Activated T-cell treated with anti-CD3 and anti-CD28 coated beads, Interleukin-2, amount 50 U/mL, for 72 hours (primary cell): ENCODE measurements around the gene POLL. TPM values are rescaled to one million over a fixed set of nuclear protein-coding genes. Genes with fewer than 3 reads are reported as not detected.

Experiments used
- ATAC-seq, 2 donors: fragments of 150-1000 bp; cut with Tn5 transposase; replicated peaks in 1 of 2; 2 replicates each; pipeline ENCODE4 v1.10.0; 2021; ENCODE audit warnings: moderate library complexity in 2 of 2, mild to moderate bottlenecking in 1 of 2
- DNase-seq, 2 donors: peaks; one replicate each; pipeline ENCODE4 v3.0.0; 2021 to 2022; ENCODE audit warnings: mixed read lengths in 1 of 2
- H3K27ac Mint-ChIP-seq: one replicate; pipeline ENCODE4 v1.8.0; 2022; ENCODE audit warnings: mild to moderate bottlenecking, moderate library complexity, mixed read lengths
- H3K27me3 Mint-ChIP-seq: one replicate; pipeline ENCODE4 v1.8.0; 2022; ENCODE audit warnings: low read depth, mixed read lengths
- H3K36me3 Mint-ChIP-seq, 2 donors: one replicate each; pipeline ENCODE4 v1.8.0; 2022; ENCODE audit warnings: mixed read lengths in 2 of 2, mild to moderate bottlenecking in 1 of 2; ENCODE audit not compliant: insufficient read depth in 2 of 2
- H3K4me1 Mint-ChIP-seq: one replicate; pipeline ENCODE4 v1.8.0; 2022; ENCODE audit warnings: low read depth, mixed read lengths
- H3K4me3 Mint-ChIP-seq, 2 donors: one replicate each; pipeline ENCODE4 v1.8.0; 2022; ENCODE audit warnings: mild to moderate bottlenecking in 2 of 2, mixed read lengths in 2 of 2, moderate library complexity in 2 of 2
- H3K9me3 Mint-ChIP-seq, 2 donors: one replicate each; pipeline ENCODE4 v1.8.0; 2022; ENCODE audit warnings: mixed read lengths in 2 of 2
- total RNA-seq, 2 donors: library from RNA; stranded (reverse); gene quantifications; one replicate each; pipeline ENCODE4 v1.2.3, GENCODE V29; 2022

The POLL gene
- total RNA-seq, 2 donors from 2014 or later: 34.8 to 38.0 TPM

DNA sequence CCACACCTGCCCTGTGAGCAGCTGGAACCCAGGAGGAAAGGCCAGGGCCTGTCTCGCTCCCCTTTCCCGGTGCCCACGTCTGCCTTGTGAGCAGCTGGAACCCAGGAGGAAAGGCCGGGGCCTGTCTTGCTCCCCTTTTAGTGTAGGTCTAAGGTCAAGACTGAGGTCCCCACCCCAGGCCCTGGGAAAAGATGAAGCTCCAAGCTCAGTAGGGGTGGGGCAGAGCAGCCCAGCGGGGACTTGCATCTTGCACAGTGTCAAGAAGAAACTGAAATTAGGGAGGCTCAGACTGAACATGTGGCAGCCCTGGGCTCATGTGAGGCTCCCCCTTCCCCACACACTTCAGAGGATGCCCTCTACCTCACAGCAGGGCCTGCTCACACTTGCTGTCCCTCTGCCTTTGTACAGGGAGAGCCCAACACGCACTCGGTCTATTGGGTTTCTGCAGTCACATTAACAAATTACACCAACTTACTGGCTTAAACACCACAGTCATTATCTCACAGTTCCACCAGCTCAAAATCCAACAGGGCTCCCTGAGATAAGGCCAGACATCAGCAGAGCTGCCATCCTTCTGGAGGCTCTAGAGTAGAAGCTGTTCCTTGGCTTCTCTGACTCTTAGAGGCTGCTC lies 12.4 kb downstream of the POLL start:
- no peak overlapping the region for H3K4me3 Mint-ChIP-seq
- no peak overlapping the region for H3K27ac Mint-ChIP-seq
- H3K36me3 Mint-ChIP-seq: peaks cover 0 to 1% of the 10 kb centered on the region in 2 donors
- no peaks in the 10 kb centered on the region for H3K27me3 Mint-ChIP-seq
- no peak for DNase-seq
- no peaks in the 10 kb centered on the region for H3K9me3 Mint-ChIP-seq
- H3K4me1 Mint-ChIP-seq: no peaks in the 10 kb centered on the region
- no peak for ATAC-seq

DNA sequence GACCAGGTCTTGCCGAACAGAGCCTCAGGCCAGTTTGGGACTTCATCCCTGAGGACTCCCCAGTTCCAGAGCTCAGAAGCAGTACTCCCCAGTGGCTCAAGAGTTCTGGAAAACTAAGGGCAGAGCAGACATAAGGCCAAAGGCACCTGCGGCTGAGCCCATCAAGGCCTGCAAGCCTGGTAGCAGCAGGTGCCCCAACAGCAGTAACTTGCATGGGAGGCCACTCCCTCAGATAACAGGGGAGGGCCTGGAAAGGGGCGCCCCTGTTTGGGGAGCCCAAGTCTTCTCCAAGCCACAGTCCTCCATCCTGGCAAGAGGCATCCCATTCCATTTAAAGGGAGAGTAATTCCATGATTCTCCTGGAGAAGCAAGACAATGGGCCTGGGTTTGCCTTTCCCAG lies 13.0 kb downstream of the POLL start:
- H3K27me3 Mint-ChIP-seq: no peaks in the 10 kb centered on the region
- H3K4me3 Mint-ChIP-seq: no peak overlapping the region
- peaks cover 0 to 1% of the 10 kb centered on the region in 2 donors for H3K36me3 Mint-ChIP-seq
- H3K9me3 Mint-ChIP-seq: no peaks in the 10 kb centered on the region
- H3K4me1 Mint-ChIP-seq: no peaks in the 10 kb centered on the region
- H3K27ac Mint-ChIP-seq: no peak overlapping the region
- no peak for DNase-seq
- ATAC-seq: no peak

DNA sequence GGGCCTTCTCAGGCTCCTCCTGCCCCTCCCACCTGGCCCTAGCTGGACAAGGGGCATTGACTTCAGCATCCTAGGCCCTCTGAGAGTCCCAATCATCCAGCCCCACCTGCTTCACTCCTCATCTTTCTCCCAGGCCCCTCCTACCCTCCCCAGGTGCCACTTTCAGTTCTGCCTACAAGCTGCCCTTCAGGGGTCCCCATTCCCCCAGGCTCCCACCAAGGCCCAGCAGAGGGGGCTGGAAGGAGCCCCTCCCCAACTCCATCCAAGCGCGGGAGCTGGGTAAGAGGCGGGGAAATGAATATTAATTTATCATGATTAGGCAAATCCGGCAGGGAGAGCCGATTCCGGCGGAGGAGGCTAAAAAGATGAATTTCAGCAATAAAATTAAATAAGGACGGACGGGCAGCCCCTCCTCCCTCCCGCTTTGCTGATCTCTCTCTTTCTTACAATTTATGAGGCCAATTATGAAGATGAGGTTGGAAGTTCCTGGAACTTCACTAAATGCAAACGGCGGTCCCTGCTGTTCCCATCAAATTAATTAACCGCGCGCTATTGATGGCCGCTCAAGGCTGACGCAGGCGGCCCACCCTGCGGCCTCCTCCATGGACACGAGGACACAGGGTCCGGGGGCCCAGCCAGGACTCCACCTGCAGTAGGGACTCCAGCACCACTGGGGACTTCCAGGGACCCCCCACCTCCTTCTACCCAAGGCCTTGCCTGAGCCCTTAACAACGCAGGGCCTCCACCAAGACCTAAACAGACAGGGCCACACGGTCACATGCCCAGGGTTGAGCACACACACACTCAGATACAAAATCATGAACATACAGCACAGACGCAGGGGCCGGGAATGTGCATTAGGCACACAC lies 13.9 kb downstream of the POLL start:
- H3K4me1 Mint-ChIP-seq: peaks cover 6% of the 10 kb centered on the region
- no peak for ATAC-seq
- H3K27me3 Mint-ChIP-seq: peaks cover 9% of the 10 kb centered on the region
- DNase-seq: no peak
- no peak overlapping the region for H3K4me3 Mint-ChIP-seq
- H3K9me3 Mint-ChIP-seq: no peaks in the 10 kb centered on the region
- H3K36me3 Mint-ChIP-seq: peaks cover 0 to 1% of the 10 kb centered on the region in 2 donors
- no peak overlapping the region for H3K27ac Mint-ChIP-seq

DNA sequence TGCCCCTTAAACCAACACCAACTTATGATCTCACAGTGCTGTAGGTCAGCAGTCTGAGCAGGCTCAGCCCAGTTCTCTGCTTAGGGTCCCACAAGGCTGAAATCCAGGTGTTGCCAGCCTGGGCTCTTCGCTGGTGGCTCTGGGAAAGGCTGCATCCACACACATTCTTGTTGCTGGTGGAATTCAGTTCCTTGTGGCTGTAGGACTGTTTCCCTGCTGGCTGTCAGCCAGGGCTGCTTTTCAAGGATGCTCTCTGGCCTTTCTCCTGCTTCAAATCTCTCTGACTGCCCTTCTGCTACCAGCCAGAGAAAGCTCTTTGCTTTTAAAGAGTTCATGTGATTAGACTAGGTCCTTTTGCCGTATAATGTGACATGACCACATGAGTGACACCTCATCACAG lies 15.3 kb downstream of the POLL start:
- no peak overlapping the region for H3K27ac Mint-ChIP-seq
- no peak overlapping the region for H3K4me3 Mint-ChIP-seq
- ATAC-seq (no peak), DNase-seq (no peak)
- H3K27me3 Mint-ChIP-seq: peaks cover 21% of the 10 kb centered on the region
- no peaks in the 10 kb centered on the region for H3K9me3 Mint-ChIP-seq
- H3K36me3 Mint-ChIP-seq: peaks cover 0 to 1% of the 10 kb centered on the region in 2 donors
- H3K4me1 Mint-ChIP-seq: peaks cover 6% of the 10 kb centered on the region

DNA sequence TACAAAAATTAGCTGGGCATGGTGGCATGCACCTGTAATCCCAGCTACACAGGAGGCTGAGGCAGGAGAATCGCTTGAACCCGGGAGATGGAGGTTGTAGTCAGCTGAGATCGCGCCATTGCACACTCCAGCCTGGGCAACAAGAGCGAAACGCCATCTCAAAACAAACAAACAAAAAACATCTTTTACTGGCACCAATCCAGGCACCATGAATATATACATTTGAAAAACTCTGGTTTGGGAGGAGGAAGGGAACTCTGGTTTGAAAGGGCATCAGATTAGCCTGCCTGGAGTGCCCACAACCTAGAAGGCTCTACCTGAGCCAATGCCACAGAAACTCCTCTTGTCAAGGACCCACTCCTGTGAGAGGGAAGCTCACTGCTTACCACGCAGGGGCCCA lies 15.9 kb downstream of the POLL start:
- ATAC-seq: no peak
- Mint-ChIP-seq H3K27ac (no peak overlapping the region), H3K4me1 (peaks cover 9% of the 10 kb centered on the region), H3K9me3 (no peaks in the 10 kb centered on the region), H3K4me3 (no peak overlapping the region), H3K27me3 (peaks cover 28% of the 10 kb centered on the region), H3K36me3 (peaks cover 0 to under 1% of the 10 kb centered on the region in 2 donors)
- DNase-seq: no peak

DNA sequence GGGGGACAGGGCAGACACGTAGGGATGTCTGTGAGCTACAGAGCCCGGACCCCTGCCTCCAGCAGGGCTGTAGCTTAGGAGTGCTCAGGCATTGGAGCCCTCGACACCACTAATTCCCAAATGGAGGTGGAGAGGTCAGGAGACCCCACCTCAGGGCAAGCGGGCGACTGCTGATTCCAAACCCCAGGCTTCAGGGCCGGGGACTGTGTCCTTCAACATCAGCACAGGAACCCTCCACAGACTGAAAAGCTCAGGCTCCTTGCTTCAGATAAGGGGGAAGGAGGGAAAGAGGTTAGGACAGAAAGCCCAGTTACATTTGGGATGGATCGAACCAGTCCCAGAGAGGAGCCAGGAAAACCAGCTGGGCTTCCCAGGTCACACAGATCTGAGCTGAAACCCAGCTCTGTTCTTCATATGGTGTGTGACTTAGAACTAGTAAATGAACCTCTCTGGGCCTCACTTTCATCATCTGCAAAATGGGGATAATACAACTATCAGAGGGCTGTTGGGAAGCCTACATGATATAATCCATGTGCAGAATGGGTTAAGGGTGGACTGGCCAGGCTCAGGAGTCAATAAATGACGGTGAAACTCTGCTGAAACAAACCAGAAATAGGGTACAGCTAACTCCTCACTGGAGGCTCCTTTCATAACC lies 16.7 kb downstream of the POLL start:
- peaks cover 15% of the 10 kb centered on the region for H3K4me1 Mint-ChIP-seq
- H3K9me3 Mint-ChIP-seq: no peaks in the 10 kb centered on the region
- no peak overlapping the region for H3K27ac Mint-ChIP-seq
- H3K36me3 Mint-ChIP-seq: no peaks in the 10 kb centered on the region
- H3K4me3 Mint-ChIP-seq: no peak overlapping the region
- no peak for DNase-seq
- ATAC-seq: no peak
- H3K27me3 Mint-ChIP-seq: peaks cover 35% of the 10 kb centered on the region

DNA sequence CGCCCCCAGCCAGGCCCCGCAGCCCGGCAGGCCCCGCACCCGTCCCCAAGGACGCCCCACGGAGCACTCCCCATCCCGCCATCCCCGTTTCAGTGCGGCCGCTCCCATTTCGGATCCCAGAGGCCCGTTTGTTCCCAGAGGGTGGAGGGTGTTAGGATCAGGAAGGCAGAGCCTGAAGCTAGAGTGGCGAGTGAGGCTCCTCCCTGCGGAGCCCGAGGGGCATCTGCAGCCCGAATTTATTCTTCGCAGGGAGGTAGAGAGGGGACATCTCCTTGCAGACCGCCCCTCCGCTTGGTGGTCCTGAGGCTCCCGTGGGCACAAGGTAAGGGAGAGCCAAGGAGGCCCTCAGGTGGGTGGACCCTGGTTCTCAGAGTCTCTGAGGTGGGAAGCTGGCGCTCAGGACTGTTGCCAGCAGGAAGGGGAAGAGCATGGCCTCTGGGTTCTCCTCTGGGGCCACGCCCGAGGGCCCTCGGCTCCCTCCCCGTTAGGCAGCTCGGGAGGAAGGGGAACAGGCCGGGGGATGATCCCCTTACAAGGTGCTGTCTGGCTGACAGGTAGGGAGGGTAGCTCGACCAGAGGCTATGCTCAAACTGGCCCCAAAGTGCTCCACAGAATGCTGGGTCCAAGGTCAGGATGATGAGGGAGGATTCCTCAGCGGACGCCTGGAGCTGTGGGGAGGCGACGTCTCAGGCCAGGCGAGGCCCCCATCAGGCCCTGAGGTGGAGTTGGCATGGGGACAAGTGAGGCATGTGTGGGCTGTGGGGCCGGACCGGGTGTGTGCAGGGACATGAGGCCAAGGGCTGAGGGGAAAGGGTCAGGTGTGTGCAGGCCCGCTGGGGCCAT lies 17.4 kb downstream of the POLL start:
- ATAC-seq: peak; percentile 3 to 16

DNA sequence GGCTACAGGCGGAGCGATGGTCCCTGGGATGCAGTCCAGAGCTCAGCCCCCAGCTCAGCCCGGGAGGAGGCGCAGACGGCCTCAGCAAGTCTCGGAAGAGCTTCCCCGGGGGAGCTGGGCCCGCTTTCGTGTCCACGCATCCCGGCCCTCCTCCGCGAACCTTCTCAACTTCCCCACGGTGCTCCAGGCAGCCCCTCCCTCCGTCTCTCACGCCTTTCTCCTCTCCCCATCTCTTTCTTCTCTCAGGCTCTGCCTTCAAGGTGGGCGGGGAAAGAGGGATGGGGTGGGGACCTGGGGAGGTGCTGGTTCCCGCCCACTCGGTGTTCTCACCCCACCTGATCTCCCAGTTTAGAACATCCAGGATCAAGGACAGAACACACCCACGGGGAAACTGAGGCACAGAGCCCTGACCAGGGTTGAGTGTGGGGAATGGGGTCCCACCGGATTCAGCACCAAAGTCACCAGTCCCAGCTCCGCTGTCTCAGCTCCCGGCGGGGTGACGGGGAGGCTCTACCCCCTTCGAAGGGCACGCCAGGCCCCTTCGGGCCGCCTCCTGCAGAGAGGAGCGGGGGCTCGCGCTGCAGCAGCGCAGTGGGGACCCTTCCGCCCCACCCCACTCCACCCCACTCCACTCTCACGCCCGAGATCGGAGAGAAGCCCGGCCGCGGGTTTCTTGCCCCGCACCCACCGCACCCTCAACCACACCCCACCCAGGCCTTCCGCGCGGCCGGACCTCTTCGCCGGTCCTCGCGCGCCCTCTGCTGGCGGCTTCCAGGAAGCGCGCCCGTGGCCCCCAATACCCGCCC lies 18.2 kb downstream of the POLL start:
- Mint-ChIP-seq H3K27ac (no peak overlapping the region), H3K4me3 (peak overlapping the region; percentile 72 to 82), H3K4me1 (peaks cover 20% of the 10 kb centered on the region), H3K36me3 (no peaks in the 10 kb centered on the region), H3K27me3 (peaks cover 51% of the 10 kb centered on the region), H3K9me3 (no peaks in the 10 kb centered on the region)
- peak; percentile 78 to 86 for ATAC-seq
- DNase-seq: peak; percentile 82 to 90

More for the DNA sequence above, 17.4 kb downstream of the POLL start:
- H3K27me3 Mint-ChIP-seq: peaks cover 43% of the 10 kb centered on the region
- H3K9me3 Mint-ChIP-seq: no peaks in the 10 kb centered on the region
- no peak for DNase-seq
- H3K4me3 Mint-ChIP-seq: peak overlapping the region; percentile 72 to 82
- H3K4me1 Mint-ChIP-seq: peaks cover 20% of the 10 kb centered on the region
- no peak overlapping the region for H3K27ac Mint-ChIP-seq
- no peaks in the 10 kb centered on the region for H3K36me3 Mint-ChIP-seq

DNA sequence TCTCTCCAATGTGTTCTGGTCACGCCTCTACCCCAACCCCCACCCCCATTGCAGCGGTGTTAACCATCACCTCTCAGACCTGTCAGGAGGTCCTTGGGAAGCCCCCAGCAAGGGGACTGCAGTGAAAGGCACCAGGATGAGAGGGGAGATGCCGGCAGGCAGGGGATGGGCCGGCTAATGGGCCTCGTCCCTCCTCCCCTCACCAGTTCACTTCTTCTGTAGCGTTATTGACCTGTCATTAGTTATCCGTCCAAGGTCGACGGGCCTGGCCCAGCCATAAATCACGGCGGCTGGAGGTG lies 18.8 kb downstream of the POLL start:
- ATAC-seq (no peak), DNase-seq (no peak)
- Mint-ChIP-seq H3K9me3 (no peaks in the 10 kb centered on the region), H3K4me3 (peak overlapping the region; percentile 72 to 82), H3K4me1 (peaks cover 20% of the 10 kb centered on the region), H3K27ac (no peak overlapping the region), H3K36me3 (no peaks in the 10 kb centered on the region), H3K27me3 (peaks cover 53% of the 10 kb centered on the region)

DNA sequence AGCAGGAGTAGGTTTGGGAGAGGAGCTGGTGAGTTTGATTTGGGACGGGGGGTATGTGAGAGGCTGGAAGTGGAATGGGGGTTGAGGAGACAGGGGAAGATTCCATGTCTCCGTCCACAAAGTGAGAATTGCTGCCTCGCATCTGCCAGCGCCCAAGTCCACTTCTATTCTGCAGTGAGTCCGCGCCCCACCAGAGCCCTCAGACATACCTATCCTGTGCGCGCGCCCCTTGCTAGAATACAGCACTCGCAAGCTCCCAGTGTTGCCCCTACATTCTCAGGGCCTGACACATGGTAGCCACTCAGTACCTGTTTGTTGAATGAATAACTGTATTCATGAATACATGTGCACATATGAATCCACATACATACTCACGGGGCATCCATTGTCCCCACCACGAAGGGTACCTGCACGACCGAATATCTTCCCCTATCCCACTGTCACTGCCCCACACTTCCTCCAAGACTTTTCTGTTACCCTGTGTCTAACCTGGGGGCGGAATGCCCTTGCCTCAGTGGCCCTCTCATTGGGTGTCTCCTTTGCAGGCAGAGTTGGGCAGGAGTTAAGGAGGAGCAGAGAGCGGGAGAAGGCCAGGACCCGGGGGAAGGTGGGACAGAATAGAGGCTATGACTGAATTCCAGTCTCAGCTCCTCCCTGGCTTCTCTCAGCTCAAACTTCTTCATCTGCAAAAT lies 19.9 kb downstream of the POLL start:
- Mint-ChIP-seq H3K27ac (no peak overlapping the region), H3K27me3 (peaks cover 60% of the 10 kb centered on the region), H3K36me3 (no peaks in the 10 kb centered on the region), H3K4me1 (peaks cover 20% of the 10 kb centered on the region), H3K4me3 (peak overlapping the region in 1 of 2 donors; percentile 42), H3K9me3 (no peaks in the 10 kb centered on the region)
- DNase-seq: no peak
- ATAC-seq: no peak

DNA sequence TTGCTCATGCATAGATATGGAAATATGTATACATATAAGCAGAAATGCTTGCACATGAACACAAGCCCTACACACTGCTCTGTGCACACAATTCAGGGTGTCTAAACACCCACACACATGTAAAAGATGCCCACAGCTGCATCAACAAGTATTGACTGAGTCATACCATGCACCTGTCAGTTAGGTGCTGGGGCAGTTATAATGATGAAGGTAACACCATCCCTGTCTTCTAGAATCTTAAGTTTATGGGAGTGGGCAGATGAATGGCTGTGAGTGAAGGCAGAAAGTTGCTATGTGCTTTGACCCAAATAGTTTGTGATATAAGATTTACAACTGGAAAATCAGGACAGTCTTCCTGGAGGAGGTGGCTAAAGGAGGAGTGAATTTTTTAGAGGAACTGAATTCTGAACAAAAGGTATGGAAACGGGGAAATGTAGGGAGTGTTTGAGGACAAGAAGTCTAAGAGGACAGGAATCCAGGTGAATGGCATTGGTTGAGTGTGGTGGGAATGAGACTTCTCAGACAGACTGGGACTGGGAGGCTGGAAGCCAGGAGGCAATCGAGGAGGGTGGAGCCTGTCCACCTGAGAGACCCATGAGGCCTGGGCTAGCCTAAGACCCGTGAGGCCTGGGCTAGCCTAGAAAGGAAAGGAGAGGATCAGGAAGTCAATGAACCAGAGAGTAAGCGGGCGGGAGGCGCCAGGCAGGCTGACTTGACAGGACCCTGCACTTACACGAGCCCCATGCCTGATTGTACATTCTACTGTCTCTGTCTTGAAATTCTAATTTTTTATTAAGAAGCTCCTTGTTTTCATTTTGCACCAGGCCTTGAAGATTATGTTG lies 20.7 kb downstream of the POLL start:
- H3K27me3 Mint-ChIP-seq: peaks cover 60% of the 10 kb centered on the region
- no peaks in the 10 kb centered on the region for H3K36me3 Mint-ChIP-seq
- DNase-seq (no peak), ATAC-seq (peak; percentile 51)
- peak overlapping the region; percentile 14 to 35 for H3K4me3 Mint-ChIP-seq
- H3K4me1 Mint-ChIP-seq: peaks cover 20% of the 10 kb centered on the region
- no peaks in the 10 kb centered on the region for H3K9me3 Mint-ChIP-seq
- H3K27ac Mint-ChIP-seq: no peak overlapping the region
